T follicular helper cell (primary cell): ENCODE results near the gene ARL4D.

Experiments
- DNase-seq: peaks from one replicate; pipeline ENCODE4 v3.0.0-alpha.2; 2020; ENCODE audit warnings: low read depth

ARL4D gene

DNA sequence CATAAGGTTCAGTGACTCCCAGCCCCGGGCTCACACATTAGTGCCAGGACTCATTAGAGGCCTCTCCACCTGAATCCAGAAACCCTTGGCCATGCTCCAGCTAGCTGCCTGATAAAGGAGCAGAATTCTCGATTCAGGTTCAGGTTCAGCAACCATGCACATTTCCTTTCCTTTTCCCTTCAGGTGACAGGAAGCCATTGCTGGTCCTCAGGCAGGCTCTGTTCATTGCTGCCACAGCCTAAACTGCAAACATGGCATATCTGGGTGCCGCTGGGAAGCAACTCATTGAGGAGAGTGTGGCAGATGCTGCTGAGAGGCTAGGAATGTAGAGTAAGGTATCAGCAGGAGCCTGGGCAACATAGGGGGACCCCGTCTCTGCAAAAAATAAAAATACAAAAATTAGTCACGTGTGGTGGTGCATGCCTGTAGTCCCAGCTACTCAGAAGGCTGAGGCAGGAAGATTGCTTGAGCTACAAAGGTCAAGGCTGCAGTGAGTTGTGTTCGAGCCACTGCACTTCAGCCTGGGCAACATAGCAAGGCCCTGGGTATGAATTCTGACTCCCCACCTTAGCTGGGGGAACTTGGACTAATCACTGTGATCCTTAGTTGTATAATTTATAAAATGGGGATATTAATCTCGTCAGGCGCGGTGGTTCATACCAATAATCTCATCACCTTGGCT lies 28.7 kb downstream of the ARL4D start:
- DNase-seq: no peak

DNA sequence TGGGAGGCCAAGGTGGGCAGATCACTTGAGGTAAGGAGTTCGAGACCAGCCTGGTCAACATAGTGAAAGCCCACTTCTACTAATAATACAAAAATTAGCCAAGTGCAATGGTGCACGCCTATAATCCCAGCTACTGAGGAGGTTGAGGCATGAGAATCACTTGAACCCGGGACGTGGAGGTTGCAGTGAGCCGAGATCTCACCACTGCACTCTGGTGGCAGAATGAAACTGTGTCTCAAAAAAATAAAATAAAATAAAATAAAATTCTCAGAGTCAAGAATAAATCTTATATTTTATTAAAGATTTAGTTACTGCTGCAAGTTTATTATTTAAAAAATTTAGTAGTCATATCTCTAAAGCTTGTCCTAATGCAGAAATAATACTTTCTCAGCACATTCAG lies 29.7 kb downstream of the ARL4D start:
- DNase-seq: no peak

DNA sequence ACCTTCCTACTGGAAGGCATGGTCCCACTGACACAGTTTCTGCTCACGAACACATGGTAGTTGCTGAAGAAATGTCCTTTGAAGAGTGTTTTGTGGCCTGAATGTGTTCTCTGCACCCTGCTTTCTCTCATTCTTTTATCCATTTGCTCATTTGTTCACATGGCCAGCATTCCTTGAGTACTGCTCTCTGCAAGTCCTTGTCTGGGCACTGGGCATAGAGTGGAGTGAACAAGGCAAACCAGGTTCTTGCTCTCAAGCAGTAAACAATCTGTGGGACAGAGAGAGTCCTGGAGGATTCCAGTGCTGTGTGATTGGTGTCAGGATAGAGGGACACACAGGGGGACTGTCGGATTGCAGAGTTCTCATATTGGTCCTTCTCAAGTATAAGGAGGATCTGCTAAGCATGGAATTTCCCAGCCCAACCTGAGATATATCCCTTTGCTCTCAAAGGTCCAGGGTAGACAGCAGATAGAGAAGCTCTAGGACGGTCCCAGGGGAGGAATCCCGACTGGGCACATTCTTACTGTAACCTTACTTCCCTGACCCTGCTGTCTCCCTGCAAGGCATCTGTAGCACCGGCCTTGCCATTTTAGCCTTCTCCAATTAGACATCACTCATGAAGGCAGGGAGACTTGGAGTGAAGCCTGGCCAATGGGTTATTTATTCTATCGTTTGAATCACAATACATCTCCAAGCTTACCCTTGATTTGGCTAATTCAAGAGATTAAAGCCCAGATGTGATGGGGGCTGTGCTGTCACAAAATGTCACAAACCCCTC lies 32.3 kb downstream of the ARL4D start:
- no peak for DNase-seq

DNA sequence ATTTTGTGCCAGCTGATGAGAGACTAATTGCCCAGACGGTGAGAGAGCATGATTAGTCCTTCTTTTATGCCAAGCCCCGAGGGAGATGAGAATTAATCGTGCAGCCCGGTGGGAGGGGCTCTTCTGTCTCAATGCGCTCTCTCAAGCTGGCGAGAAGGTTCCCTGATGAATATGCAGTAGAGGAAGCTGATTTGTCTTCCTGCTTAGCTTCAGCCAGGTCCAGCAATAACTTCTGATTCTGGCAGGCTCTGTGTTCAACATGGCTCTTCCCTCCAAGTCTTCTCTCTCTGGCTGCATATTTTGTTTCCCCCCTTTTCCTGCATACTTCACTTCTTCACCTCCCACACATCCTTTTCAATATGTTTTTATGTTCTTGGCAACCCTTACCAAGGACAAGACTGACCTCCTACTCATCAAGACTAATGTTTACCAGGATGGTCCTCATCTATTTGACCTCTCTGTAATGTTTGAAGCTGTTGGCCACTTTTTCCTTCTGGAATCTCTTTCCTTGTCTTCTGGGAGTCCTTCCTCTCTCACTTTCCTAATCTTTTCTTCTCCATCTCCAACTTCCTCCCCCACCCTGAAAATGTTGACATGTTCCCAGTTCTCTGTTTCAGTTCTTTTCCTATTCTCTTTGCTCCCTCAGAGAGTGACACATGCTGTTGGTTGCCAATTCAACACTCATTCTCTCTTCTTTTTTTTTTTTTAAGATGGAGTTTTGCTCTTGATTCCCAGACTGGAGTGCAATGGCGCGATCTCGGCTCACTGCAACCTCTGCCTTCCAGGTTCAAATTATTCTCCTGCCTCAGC lies 33.1 kb downstream of the ARL4D start:
- DNase-seq: no peak

DNA sequence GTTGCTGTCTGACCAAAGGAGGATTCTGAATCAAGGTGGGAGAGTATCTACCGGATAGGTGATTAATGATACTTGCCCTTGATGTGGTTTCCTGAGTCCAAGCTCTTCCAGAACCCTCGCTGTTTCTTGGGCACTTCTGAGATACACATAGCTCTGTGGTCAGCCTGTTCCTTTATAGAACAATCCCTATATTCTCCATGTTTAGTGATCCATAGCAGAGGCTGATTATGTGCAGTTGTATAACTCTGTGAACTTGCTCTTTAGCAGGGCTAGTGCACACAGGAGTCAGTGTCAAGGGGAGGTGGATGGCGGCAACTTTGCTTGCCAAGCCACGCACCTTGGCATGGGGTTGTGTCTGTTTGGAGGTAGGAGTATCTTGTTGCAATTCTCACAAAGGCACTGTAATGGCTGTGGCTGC lies 36.1 kb downstream of the ARL4D start:
- no peak for DNase-seq

DNA sequence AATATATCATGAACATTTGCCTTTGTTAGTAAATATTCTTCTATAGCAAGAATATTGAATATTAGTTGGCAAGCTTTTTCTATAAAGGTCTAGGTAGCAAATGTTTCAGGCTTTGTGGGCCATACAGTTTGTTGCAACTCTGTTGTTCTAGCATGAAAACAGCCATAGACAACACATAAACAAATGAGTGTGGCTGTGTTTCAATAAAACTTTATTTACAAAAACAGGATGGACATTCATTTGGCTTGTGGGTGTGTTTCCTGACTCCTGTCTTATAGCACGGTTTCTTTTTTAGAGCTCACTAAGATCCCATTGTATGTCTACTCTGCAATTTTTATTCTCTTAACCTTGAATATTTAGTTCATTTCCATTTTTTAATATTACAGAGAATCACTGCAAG lies 39.0 kb downstream of the ARL4D start:
- DNase-seq: no peak

DNA sequence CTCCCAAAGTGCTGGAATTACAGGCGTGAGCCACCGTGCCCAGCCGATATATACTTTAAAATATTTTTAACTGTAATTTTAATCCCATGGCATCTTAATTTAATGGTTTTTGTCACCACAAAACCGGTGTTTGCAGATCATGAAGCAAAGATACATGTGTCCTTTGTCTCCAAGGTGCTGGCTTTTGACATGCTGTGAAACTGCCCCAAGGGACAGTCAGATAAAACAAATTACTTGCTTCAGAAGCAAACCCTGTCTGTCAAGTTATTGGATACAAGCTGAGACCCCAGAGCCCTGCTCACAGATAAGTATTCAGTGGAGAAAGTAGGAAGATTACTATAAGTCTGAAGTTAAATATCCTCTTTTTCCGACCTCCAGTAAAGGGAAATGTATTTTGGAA lies 39.8 kb downstream of the ARL4D start:
- no peak for DNase-seq

DNA sequence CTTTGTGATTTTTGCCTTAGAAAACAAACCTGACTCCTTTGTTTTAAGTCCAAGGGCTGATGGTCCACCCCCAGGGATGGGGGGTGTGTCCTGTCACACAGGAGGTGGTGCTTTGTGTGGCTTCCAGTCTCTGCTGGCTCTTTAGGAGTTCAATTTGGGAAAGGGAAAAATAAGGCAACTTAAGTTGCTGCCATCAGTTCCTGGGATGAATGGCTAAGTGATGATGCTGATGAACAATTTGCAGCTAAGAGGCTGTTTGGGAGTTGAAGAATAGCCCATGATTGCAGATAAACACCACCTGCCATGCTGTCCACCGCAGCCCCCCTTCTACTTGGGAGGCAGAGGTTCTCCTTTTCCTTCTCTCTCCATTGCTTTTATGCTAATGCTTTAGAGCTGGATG lies 40.2 kb downstream of the ARL4D start:
- no peak for DNase-seq

DNA sequence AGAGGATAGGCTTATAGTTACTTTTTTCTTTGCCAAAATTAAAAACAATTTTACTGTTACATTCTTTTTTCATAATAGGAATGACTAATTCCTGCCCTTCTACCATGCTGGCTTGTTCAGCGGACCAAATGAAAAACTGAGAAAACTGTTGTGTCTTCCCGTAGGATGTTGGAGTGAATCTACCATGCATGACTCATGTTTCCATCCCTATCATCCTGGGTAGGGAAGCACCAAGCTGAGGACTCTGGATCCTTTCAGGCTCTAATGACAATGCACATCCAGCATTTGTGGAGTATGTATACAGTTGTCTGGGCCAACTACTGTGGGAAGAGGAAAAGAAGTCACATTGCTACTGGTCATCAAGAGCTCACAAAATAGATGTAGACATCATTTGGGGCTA lies 43.9 kb downstream of the ARL4D start:
- no peak for DNase-seq

DNA sequence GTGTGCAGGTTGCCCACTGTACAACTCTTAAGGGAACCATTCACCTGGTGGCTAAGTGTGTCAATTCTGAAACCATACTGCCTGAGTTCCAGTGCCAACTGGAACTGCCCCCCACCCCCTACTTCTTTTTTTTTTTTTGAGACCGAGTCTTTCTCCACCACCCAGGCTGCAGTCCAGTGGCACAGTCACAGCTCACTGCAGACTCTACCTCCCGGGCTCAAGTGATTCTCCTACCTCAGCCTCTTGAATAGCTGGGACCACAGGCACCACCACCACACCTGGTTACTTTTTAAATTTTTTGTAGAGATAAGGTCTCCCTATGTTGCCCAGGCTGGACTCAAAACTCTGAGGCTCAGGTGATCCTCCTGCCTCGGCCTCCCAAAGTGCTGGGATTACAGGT lies 44.6 kb downstream of the ARL4D start:
- DNase-seq: no peak

DNA sequence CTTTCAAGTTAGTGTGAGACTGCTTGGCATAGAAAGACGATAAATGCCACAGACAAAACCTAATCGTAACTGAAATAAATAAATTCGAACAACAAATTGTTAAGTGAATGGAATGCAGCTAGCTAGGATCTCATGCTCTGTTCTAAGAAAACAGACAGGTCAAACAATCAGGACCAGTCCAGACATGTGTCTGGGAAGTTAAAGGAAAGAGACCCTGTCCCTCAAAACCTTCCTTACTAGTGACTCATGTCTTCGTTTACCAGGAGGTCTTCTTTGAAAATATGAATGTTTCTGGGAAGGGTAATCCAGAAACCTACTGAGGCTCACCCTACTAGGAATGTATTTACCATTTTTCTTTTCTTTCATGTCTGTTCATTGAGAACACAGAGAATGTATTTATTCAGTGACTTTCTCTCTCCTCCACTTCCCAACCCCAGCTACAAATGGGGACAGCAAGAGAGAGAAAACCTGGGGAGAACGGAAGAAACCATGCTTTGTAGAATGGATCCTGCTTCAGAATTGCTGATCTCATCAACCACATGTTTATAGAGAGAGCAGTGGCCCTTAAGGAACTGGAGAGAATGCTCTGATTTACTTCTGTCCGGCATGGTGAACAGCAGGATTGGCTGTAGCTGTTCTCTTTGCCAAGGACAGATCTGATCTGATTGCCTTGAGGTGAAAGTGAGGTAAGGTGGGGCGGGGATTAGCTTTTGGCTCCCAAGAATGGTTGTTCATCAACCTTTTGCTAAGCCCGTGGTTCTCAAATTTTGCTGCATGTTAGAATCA lies 45.6 kb downstream of the ARL4D start:
- no peak for DNase-seq

DNA sequence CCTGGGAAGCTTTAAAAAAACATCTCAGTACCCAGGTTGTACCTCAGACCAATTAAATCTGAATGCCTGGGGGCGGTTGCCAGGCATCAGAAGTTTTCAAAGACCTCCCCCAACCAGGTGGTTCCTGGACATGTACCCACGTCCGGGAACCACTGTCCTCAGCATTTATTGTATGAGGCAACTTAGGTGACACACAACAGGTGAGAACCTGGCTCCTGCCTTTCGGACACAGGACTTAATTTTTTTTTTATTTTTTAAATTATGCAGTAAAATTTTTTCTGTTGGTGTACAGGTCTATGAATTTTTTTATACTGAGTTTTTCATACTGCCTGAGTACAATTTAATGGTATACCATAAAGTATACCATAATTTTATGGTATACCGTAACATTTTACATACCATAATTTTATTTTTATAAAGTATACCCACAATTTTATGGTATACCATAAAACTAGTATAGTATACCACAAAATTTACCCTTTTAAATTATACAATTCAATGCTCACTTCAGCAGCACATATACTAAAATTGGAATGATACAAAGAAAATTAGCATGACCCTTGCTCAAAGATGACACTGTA lies 46.3 kb downstream of the ARL4D start:
- DNase-seq: no peak

DNA sequence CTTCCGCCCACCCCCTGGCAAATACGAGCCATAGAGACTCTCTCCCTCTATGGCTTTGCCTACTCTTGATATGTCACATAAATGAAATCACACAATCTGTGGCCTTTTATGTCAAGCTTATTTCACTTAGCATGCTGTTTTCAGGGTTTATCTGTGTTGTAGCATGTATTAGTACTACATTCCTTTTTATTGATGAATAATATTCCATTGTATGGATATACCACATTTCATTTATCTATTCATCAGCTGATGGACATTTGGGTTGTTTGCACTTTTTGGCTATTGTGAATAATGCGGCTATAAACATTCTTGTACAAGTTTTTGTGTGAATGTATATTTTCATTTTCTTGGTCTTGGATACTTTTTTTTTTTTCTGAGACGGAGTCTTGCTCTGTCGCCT lies 48.0 kb downstream of the ARL4D start:
- DNase-seq: no peak

DNA sequence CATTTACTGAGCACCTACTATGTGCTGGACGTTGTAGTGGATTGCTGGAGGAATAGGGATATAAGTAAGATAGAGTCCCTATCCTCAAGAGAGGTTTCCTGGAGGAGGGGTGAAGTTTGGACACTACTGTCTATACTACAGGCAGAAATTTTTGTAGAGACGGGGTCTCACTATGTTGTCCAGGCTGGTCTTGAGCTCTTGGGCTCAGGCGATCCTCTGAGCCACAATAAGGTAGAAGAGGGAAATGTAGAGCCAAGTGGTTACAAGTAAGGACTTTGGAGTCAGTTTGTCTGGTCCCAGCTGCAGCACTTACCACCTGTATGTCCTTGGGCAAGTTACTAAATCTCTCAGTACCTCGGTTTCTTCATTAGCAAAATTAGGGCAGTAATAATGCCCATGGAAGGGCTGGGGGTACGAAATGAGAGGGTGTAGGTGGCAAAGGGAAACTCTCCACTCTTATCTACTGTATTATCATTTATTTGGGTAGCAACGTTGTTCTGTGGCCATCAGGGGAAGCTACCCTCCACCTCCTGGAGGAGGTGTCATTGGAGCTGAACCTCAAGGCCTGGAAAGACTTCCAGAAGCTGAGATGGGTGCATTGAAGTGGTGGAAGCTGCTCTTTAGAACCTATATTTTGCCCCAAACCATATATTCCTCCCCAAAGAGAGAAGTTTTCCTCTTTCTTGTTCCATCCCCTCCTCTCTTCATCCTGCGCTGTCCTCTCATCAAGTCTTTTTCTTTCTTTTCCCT lies 50.1 kb downstream of the ARL4D start:
- no peak for DNase-seq

DNA sequence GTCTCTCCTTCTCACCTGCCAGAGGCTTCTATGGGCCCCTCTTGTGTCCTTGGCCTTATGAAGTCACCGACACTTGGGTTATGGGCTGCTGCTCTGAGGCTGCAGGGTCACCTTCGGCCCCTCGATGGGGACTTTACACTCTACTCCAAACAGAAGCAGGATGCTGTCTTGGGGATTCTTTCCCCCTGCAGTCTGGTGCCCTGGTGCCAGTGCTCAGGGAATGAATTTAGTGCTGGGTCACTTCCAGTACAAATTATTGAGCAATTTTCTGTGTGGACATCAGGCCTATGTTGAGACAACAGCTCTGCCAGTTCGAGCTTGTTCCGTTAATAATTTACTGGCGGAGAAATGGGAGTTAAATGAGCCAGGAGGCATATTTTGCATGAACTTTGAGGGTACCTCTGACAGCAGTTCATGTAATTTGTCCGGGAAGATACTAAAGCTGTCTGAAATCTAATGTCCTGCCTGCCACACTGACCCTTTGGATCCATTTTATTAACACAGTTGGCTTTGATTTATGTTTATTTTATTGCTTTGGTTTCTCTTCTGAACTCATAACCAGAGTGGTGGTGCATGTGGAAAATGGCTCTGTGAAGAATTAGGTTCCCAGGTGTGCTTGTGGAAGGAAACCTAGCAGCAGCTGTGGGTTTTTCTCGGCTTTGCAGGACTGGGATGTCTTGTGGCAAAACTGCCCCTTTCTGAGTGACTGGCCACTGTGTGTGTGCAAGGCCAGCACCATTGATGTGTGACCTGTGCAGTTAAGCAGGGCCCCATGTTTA lies 50.9 kb downstream of the ARL4D start:
- no peak for DNase-seq
